ENCODE results near the gene BBS12.

GRCh38 chr4:122695226-122695625 is 37.3 kb upstream of the BBS12 start:
- TF ChIP-seq POLR2A (IDR thresholded peaks at IDR 0.05; ENCODE audit: low read depth, low read length), result no peak
- TF ChIP-seq SPI1 (IDR thresholded peaks at IDR 0.05; ENCODE audit: low read depth, low read length), result no peak

Measured in GM12891 (cell line).